Thyroid gland (tissue), 4 donors: ENCODE data around the gene EPB41L1. TPM values are rescaled to one million over a fixed set of nuclear protein-coding genes. Genes with fewer than 3 reads are reported as not detected.

ENCODE experiments used
- DNase-seq, 2 donors: peaks; one replicate each; pipeline ENCODE4 v3.0.0-alpha.2; 2019
- H3K27ac ChIP-seq, 3 donors: fragments of 200-600 bp; sonication (generic); 1 replicate in 2 of 3; 2 replicates in 1 of 3; pipeline ENCODE4 v1.5.1; 2016 to 2019; ENCODE audit warnings: mild to moderate bottlenecking in 1 of 3, moderate library complexity in 1 of 3
- H3K27me3 ChIP-seq: fragments of 200-600 bp; sonication (generic); one replicate; pipeline ENCODE4 v1.5.1; 2019
- H3K36me3 ChIP-seq, 2 donors: fragments of 200-600 bp; sonication (generic); one replicate each; pipeline ENCODE4 v1.5.1; 2016 to 2019
- H3K4me1 ChIP-seq, 2 donors: fragments of 200-600 bp; sonication (generic); one replicate each; pipeline ENCODE4 v1.5.1; 2017 to 2019
- H3K4me3 ChIP-seq, 3 donors: fragments of 200-600 bp; sonication (generic); replicated peaks in 1 of 3; 1 replicate in 2 of 3; 2 replicates in 1 of 3; pipeline ENCODE4 v1.5.1; 2016; ENCODE audit warnings: mild to moderate bottlenecking in 1 of 3
- H3K9me3 ChIP-seq: fragments of 200-600 bp; sonication (generic); one replicate; pipeline ENCODE4 v1.5.1; 2017
- POLR2A ChIP-seq, 2 donors: fragments of 450-650 bp; IDR thresholded peaks; one replicate each; pipeline ENCODE4 v1.6.1; 2017; ENCODE audit warnings: antibody characterized with exemption in 2 of 2, mild to moderate bottlenecking in 2 of 2, moderate library complexity in 1 of 2
- WGBS, 2 donors: methylation state at CpG; one replicate each; pipeline ENCODE4 v1.1.5; 2017; 5-methylcytosine and 5-hydroxymethylcytosine counted together
- intact Hi-C: fragments of 100-400 bp; cut with DNase I; formaldehyde crosslinking; loops from one replicate; pipeline ENCODE4 v1.15.1; 2023
- total RNA-seq, 4 donors: library from RNA; depleted of rRNA; stranded (reverse); fragments of >200 nt; gene quantifications; one replicate each; pipeline ENCODE4 v1.2.3, GENCODE V29; 2016
- TF ChIP-seq, protein P1 (sequence below), 6 experiments: fragments of 200-600 bp in 3 of 6; fragments of 450-650 bp in 3 of 6; sonication (generic) in 3 of 6; IDR thresholded peaks; one replicate each; pipeline ENCODE4 v1.5.1; 2016 to 2019; ENCODE audit warnings: antibody characterized with exemption in 6 of 6, mild to moderate bottlenecking in 2 of 6, inconsistent platforms in 1 of 6, moderate library complexity in 1 of 6

Gene EPB41L1
- total RNA-seq, 4 donors from 2014 or later = 15.4 to 75.2 (median 42.3) TPM

- Histone ChIP-seq H3K4me3 (no peak overlapping the region), H3K4me1 (peaks cover 47 to 50% of the 10 kb centered on the region in 2 donors), H3K27me3 (no peaks in the 10 kb centered on the region), H3K36me3 (no peaks in the 10 kb centered on the region), H3K27ac (peak overlapping the region in 2 of 3 donors; percentile 41 to 73), H3K9me3 (no peaks in the 10 kb centered on the region)
- no peak for DNase-seq
- WGBS, 2 donors = 95 to 96% methylated on average over 1 of the region's 1 CpG
- no peak for TF ChIP-seq POLR2A (IDR thresholded peaks at IDR 0.05)
- TF ChIP-seq, protein P1, sequence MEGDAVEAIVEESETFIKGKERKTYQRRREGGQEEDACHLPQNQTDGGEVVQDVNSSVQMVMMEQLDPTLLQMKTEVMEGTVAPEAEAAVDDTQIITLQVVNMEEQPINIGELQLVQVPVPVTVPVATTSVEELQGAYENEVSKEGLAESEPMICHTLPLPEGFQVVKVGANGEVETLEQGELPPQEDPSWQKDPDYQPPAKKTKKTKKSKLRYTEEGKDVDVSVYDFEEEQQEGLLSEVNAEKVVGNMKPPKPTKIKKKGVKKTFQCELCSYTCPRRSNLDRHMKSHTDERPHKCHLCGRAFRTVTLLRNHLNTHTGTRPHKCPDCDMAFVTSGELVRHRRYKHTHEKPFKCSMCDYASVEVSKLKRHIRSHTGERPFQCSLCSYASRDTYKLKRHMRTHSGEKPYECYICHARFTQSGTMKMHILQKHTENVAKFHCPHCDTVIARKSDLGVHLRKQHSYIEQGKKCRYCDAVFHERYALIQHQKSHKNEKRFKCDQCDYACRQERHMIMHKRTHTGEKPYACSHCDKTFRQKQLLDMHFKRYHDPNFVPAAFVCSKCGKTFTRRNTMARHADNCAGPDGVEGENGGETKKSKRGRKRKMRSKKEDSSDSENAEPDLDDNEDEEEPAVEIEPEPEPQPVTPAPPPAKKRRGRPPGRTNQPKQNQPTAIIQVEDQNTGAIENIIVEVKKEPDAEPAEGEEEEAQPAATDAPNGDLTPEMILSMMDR (IDR thresholded peaks at IDR 0.05) = no peak
- intact Hi-C loops = no loop called here
These were observed 46.7 kb upstream of the EPB41L1 start for GRCh38 chr20:36107881-36108280.

DNA sequence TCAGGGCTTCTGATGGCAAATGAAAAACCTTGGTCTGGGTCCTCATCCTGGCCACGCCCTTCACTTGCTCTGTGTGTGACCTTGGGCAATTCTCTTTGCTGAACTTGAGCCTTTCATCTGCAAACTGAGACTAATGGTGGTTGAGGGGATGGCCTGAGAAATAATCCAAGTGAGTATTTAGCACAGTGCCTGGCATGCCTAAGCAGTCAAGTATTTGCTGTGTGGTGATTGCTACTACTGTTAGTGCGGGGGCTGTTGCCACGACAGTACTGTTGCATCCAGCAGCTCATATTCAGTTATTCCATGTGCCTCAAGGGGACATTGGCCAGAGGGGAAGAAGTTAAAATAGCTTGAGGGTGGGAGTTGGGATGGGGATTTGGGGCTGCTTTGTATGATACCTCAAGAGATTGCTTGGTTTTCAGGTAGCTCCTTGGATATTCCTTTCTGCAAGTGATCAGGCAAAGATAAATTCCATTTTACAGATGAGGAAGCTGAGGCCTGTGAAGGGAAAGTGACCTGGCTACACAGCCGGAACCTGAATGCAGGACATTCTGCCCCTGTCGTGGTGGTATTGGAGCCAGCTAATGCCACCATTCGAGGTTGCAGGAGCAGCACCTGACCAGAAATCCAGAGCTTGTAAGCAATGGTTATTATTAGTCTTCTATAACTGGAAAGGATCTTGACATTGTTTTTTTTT is 45.1 kb upstream of the EPB41L1 start:
- Histone ChIP-seq H3K4me1 (peaks cover 36 to 37% of the 10 kb centered on the region in 2 donors), H3K36me3 (no peaks in the 10 kb centered on the region), H3K27ac (no peak overlapping the region), H3K9me3 (no peaks in the 10 kb centered on the region), H3K4me3 (no peak overlapping the region), H3K27me3 (no peaks in the 10 kb centered on the region)
- DNase-seq = no peak
- 97 to 98% methylated on average over 6 of the region's 6 CpGs for WGBS, 2 donors
- intact Hi-C loops = no loop called here
- no peak for TF ChIP-seq POLR2A (IDR thresholded peaks at IDR 0.05)
- TF ChIP-seq, protein P1 (IDR thresholded peaks at IDR 0.05) = no peak

DNA sequence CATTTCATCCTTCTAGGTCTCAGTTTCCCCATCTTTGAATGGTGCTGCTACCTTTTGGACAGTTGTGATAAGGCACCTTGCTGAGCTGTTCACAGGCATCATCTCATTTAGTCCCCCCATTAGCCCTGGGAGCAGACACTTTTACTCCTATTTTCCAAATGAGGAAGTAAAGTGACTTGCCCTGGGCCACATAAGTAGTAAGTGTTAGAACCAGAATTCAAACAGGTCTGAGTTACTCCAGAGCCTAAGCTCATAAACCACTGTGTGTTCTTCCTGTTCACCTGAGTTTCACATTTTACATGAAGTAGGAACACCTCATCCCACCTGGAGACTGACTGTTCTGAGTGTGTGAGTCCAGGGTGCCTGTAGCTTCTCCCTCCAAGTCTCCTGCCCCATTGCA is 43.5 kb upstream of the EPB41L1 start:
- Histone ChIP-seq H3K4me1 (peaks cover 23% of the 10 kb centered on the region in 2 donors), H3K27me3 (no peaks in the 10 kb centered on the region), H3K36me3 (no peaks in the 10 kb centered on the region), H3K9me3 (no peaks in the 10 kb centered on the region), H3K27ac (peak overlapping the region in 1 of 3 donors; percentile 70), H3K4me3 (no peak overlapping the region)
- TF ChIP-seq, protein P1 (IDR thresholded peaks at IDR 0.05) = no peak
- no peak for TF ChIP-seq POLR2A (IDR thresholded peaks at IDR 0.05)
- DNase-seq = no peak
- intact Hi-C loops = no loop called here

- TF ChIP-seq, protein P1 (IDR thresholded peaks at IDR 0.05) = no peak
- TF ChIP-seq POLR2A (IDR thresholded peaks at IDR 0.05) = peak in 1 of 2 donors; percentile 35
- H3K27ac ChIP-seq = peak overlapping the region; percentile 6 to 70 (median 63)
- H3K27me3 ChIP-seq = no peaks in the 10 kb centered on the region
- intact Hi-C loops = no loop called here
- 59 to 65% methylated on average over 6 of the region's 6 CpGs for whole genome bisulfite sequencing, 2 donors
- H3K4me1 ChIP-seq = peaks cover 13 to 14% of the 10 kb centered on the region in 2 donors
- peak; percentile 52 to 60 for DNase-seq
- no peaks in the 10 kb centered on the region for H3K36me3 ChIP-seq
- no peak overlapping the region for H3K4me3 ChIP-seq
- no peaks in the 10 kb centered on the region for H3K9me3 ChIP-seq
These were observed 42.4 kb upstream of the EPB41L1 start for GRCh38 chr20:36112112-36112511.

GRCh38 chr20:36113036-36113435 is 41.5 kb upstream of the EPB41L1 start:
- H3K27ac ChIP-seq = peak overlapping the region in 2 of 3 donors; percentile 63 to 70

More at GRCh38 chr20:36113036-36113435, 41.5 kb upstream of the EPB41L1 start:
- WGBS, 2 donors = 79 to 91% methylated on average over 5 of the region's 5 CpGs
- H3K4me1 ChIP-seq = peaks cover 13 to 14% of the 10 kb centered on the region in 2 donors
- no peaks in the 10 kb centered on the region for H3K36me3 ChIP-seq
- no peaks in the 10 kb centered on the region for H3K27me3 ChIP-seq
- intact Hi-C loops = no loop called here
- TF ChIP-seq POLR2A (IDR thresholded peaks at IDR 0.05) = no peak
- TF ChIP-seq, protein P1 (IDR thresholded peaks at IDR 0.05) = no peak
- DNase-seq = peak in 1 of 2 donors; percentile 37
- H3K4me3 ChIP-seq = no peak overlapping the region
- no peaks in the 10 kb centered on the region for H3K9me3 ChIP-seq
